Measurements from ENCODE around the gene IL25.

- TF ChIP-seq CTCF (conservative IDR thresholded peaks at IDR 0.05; ENCODE audit: low read length) (no peak), EZH2phosphoT487 (IDR thresholded peaks at IDR 0.05; ENCODE audit: borderline replicate concordance) (no peak)
These were observed 7.4 kb upstream of the IL25 start, which contains the start of gene EFS for GRCh38 chr14:23365036-23365731.

Measured in Loucy (cell line).